Adrenal gland (tissue), 5 donors: Measurements from ENCODE around the gene PTCD1.

Experiments
- POLR2A ChIP-seq, 2 donors: fragments of 450-650 bp; IDR thresholded peaks; one replicate each; pipeline ENCODE4 v1.6.1; 2017; ENCODE audit warnings: antibody characterized with exemption in 2 of 2, mild to moderate bottlenecking in 2 of 2, moderate library complexity in 1 of 2
- TF ChIP-seq, protein P1 (sequence below), 6 experiments: fragments of 450-650 bp in 4 of 6; fragments of 200-600 bp in 2 of 6; sonication (generic) in 1 of 6; IDR thresholded peaks; 1 replicate in 5 of 6; 2 replicates in 1 of 6; pipeline versions ENCODE4 v1.5.1 to v1.8.0; 2016 to 2021; ENCODE audit warnings: antibody characterized with exemption in 6 of 6, mild to moderate bottlenecking in 2 of 6, moderate library complexity in 1 of 6
- donor health status: DM: no; HTN: no; CAD: no.

DNA sequence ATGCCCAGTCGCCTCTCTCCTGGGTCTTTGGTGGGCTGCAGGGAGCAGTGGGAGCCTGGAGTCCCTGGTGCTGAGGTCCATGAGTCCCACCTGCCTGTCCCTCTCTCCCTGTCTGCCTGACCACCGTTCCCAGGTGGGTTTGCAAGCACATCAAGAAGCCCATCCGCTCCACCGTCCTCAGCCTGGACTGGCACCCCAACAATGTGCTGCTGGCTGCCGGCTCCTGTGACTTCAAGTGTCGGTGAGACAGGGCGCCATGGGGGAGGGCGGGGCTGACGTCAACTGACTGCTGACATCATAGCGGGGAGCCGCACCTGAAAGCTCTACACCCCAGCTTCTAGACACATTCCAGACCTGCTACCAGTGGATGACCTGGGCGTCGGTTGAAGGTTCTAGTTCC lies 48.8 kb downstream of the PTCD1 start:
- TF ChIP-seq, protein P1, sequence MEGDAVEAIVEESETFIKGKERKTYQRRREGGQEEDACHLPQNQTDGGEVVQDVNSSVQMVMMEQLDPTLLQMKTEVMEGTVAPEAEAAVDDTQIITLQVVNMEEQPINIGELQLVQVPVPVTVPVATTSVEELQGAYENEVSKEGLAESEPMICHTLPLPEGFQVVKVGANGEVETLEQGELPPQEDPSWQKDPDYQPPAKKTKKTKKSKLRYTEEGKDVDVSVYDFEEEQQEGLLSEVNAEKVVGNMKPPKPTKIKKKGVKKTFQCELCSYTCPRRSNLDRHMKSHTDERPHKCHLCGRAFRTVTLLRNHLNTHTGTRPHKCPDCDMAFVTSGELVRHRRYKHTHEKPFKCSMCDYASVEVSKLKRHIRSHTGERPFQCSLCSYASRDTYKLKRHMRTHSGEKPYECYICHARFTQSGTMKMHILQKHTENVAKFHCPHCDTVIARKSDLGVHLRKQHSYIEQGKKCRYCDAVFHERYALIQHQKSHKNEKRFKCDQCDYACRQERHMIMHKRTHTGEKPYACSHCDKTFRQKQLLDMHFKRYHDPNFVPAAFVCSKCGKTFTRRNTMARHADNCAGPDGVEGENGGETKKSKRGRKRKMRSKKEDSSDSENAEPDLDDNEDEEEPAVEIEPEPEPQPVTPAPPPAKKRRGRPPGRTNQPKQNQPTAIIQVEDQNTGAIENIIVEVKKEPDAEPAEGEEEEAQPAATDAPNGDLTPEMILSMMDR (IDR thresholded peaks at IDR 0.05) = no peak
- no peak for TF ChIP-seq POLR2A (IDR thresholded peaks at IDR 0.05)
